Vagina (tissue), 2 donors: ENCODE data around the gene ZBTB21. TPM values are rescaled to one million over a fixed set of nuclear protein-coding genes. Genes with fewer than 3 reads are reported as not detected.
"Not testable (repeated sequence)": the region's sequence is repeated elsewhere in the genome, so short reads cannot be mapped to it uniquely, and the experiment has no call there.

Source experiments
- DNase-seq, 2 donors: peaks; one replicate each; pipeline ENCODE4 v3.0.0-alpha.2; 2017; ENCODE audit errors: extremely low spot score in 2 of 2
- H3K27ac ChIP-seq: fragments of 200-600 bp; sonication (generic); one replicate; pipeline ENCODE4 v1.5.1; 2019
- H3K27me3 ChIP-seq: fragments of 200-600 bp; sonication (generic); one replicate; pipeline ENCODE4 v1.5.1; 2019
- H3K36me3 ChIP-seq, 2 donors: fragments of 200-600 bp; sonication (generic); one replicate each; pipeline ENCODE4 v1.5.1; 2017 to 2019
- H3K4me1 ChIP-seq: fragments of 200-600 bp; sonication (generic); one replicate; pipeline ENCODE4 v1.5.1; 2019
- H3K4me3 ChIP-seq, 2 donors: fragments of 200-600 bp; sonication (generic); 1 replicate in 1 of 2; 2 replicates in 1 of 2; pipeline ENCODE4 v1.5.1; 2016 to 2019
- H3K9me3 ChIP-seq: fragments of 200-600 bp; sonication (generic); one replicate; pipeline ENCODE4 v1.5.1; 2019
- CTCF ChIP-seq, 3 experiments: fragments of 450-650 bp in 2 of 3; fragments of 200-600 bp in 1 of 3; sonication (generic) in 1 of 3; IDR thresholded peaks; one replicate each; pipeline ENCODE4 v1.5.1; 2017 to 2019; ENCODE audit warnings: antibody characterized with exemption in 3 of 3, mild to moderate bottlenecking in 2 of 3, moderate library complexity in 2 of 3
- POLR2A ChIP-seq, 2 donors: fragments of 450-650 bp; IDR thresholded peaks; one replicate each; pipeline ENCODE4 v1.6.1; 2017; ENCODE audit warnings: antibody characterized with exemption in 2 of 2, mild to moderate bottlenecking in 2 of 2, moderate library complexity in 2 of 2
- POLR2AphosphoS5 ChIP-seq, 2 donors: sonication (generic); formaldehyde crosslinking; IDR thresholded peaks; one replicate each; pipeline ENCODE4 v1.9.0; 2017; ENCODE audit warnings: antibody characterized with exemption in 2 of 2, mild to moderate bottlenecking in 2 of 2, low read depth in 1 of 2; ENCODE audit not compliant: insufficient read depth in 1 of 2
- intact Hi-C: fragments of 100-400 bp; cut with DNase I; formaldehyde crosslinking; loops from one replicate; pipeline ENCODE4 v1.15.1; 2023
- total RNA-seq: library from RNA; depleted of rRNA; stranded (reverse); fragments of >200 nt; gene quantifications from one replicate; pipeline ENCODE4 v1.2.3, GENCODE V29; 2016

The ZBTB21 gene
- total RNA-seq, 1 donor from 2014 or later, result 16.7 TPM

GRCh38 chr21:41964171-41964570 is 46.0 kb downstream of the ZBTB21 start:
- H3K4me3 ChIP-seq, result no peak overlapping the region
- intact Hi-C loops, result no loop called here
- no peaks in the 10 kb centered on the region for H3K36me3 ChIP-seq
- TF ChIP-seq CTCF (IDR thresholded peaks at IDR 0.05), result no peak
- TF ChIP-seq POLR2AphosphoS5 (IDR thresholded peaks at IDR 0.05; ENCODE audit: insufficient read depth in 1 of 2, low read depth in 1 of 2), result no peak
- no peak for TF ChIP-seq POLR2A (IDR thresholded peaks at IDR 0.05)
- H3K9me3 ChIP-seq, result no peaks in the 10 kb centered on the region
- H3K27ac ChIP-seq, result no peak overlapping the region
- peaks cover 19% of the 10 kb centered on the region for H3K4me1 ChIP-seq
- no peaks in the 10 kb centered on the region for H3K27me3 ChIP-seq
- no peak for DNase-seq

- Histone ChIP-seq H3K9me3 (no peaks in the 10 kb centered on the region), H3K4me1 (peaks cover 36% of the 10 kb centered on the region), H3K27me3 (no peaks in the 10 kb centered on the region), H3K4me3 (no peak overlapping the region), H3K27ac (no peak overlapping the region), H3K36me3 (no peaks in the 10 kb centered on the region)
- no peak for DNase-seq
- intact Hi-C loops, result no loop called here
- TF ChIP-seq CTCF (IDR thresholded peaks at IDR 0.05) (no peak), POLR2A (IDR thresholded peaks at IDR 0.05) (no peak), POLR2AphosphoS5 (IDR thresholded peaks at IDR 0.05; ENCODE audit: insufficient read depth in 1 of 2, low read depth in 1 of 2) (no peak)
Measured at GRCh38 chr21:41962425-41962966, 47.7 kb downstream of the ZBTB21 start.

GRCh38 chr21:41961753-41962152 is 48.4 kb downstream of the ZBTB21 start:
- no peak overlapping the region for H3K27ac ChIP-seq
- no peaks in the 10 kb centered on the region for H3K27me3 ChIP-seq
- no peak overlapping the region for H3K4me3 ChIP-seq
- H3K36me3 ChIP-seq, result no peaks in the 10 kb centered on the region
- intact Hi-C loops, result no loop called here
- DNase-seq, result no peak
- TF ChIP-seq POLR2AphosphoS5 (IDR thresholded peaks at IDR 0.05; ENCODE audit: insufficient read depth in 1 of 2, low read depth in 1 of 2) (no peak), CTCF (IDR thresholded peaks at IDR 0.05) (no peak), POLR2A (IDR thresholded peaks at IDR 0.05) (no peak)
- no peaks in the 10 kb centered on the region for H3K9me3 ChIP-seq
- H3K4me1 ChIP-seq, result peaks cover 43% of the 10 kb centered on the region

GRCh38 chr21:41961282-41961701 is 48.9 kb downstream of the ZBTB21 start:
- Histone ChIP-seq H3K27me3 (no peaks in the 10 kb centered on the region), H3K27ac (no peak overlapping the region), H3K9me3 (no peaks in the 10 kb centered on the region), H3K36me3 (no peaks in the 10 kb centered on the region), H3K4me1 (peaks cover 48% of the 10 kb centered on the region), H3K4me3 (no peak overlapping the region)
- DNase-seq, result no peak
- TF ChIP-seq CTCF (IDR thresholded peaks at IDR 0.05) (no peak), POLR2A (IDR thresholded peaks at IDR 0.05) (no peak), POLR2AphosphoS5 (IDR thresholded peaks at IDR 0.05; ENCODE audit: insufficient read depth in 1 of 2, low read depth in 1 of 2) (no peak)
- intact Hi-C loops, result no loop called here

GRCh38 chr21:41960386-41960785 is 49.8 kb downstream of the ZBTB21 start:
- TF ChIP-seq POLR2A (IDR thresholded peaks at IDR 0.05) (no peak), CTCF (IDR thresholded peaks at IDR 0.05) (no peak), POLR2AphosphoS5 (IDR thresholded peaks at IDR 0.05; ENCODE audit: insufficient read depth in 1 of 2, low read depth in 1 of 2) (no peak)
- Histone ChIP-seq H3K4me3 (no peak overlapping the region), H3K27ac (no peak overlapping the region), H3K9me3 (no peaks in the 10 kb centered on the region), H3K36me3 (no peaks in the 10 kb centered on the region), H3K4me1 (peaks cover 47% of the 10 kb centered on the region), H3K27me3 (no peaks in the 10 kb centered on the region)
- no peak for DNase-seq
- intact Hi-C loops, result no loop called here

GRCh38 chr21:41959697-41960096 is 50.5 kb downstream of the ZBTB21 start:
- not testable (repeated sequence) for DNase-seq
- peaks cover 47% of the 10 kb centered on the region for H3K4me1 ChIP-seq
- intact Hi-C loops, result loop anchor here (10.0 kb wide), 1 partner anchor 45 kb away; no protein-coding TSS in a partner anchor

More at GRCh38 chr21:41959697-41960096, 50.5 kb downstream of the ZBTB21 start:
- H3K4me3 ChIP-seq, H3K36me3 ChIP-seq, H3K27ac ChIP-seq, H3K27me3 ChIP-seq, H3K9me3 ChIP-seq: not testable (repeated sequence)
